Astrocyte (in vitro differentiated cells and primary cell): ENCODE results near the gene CIDEB. TPM values are rescaled to one million over a fixed set of nuclear protein-coding genes. Genes with fewer than 3 reads are reported as not detected.

ENCODE experiments used
- DNase-seq: peaks from one replicate; pipeline ENCODE4 v3.0.0-alpha.2; 2010; ENCODE audit warnings: low read depth
- FAIRE-seq: peaks from 2 replicates; lab custom pipeline; 2011; peaks lifted over from hg19 to GRCh38; lab: Jason Lieb, UNC
- H2AFZ ChIP-seq: 2 replicates; pipeline ENCODE4 v1.6.0; 2012; ENCODE audit warnings: low read depth, low read length, inconsistent platforms
- H3K27ac ChIP-seq: 2 replicates; pipeline ENCODE4 v1.5.1; 2011; ENCODE audit warnings: low read depth, low read length, inconsistent platforms
- H3K27me3 ChIP-seq: 2 replicates; pipeline ENCODE4 v1.6.0; 2011; ENCODE audit warnings: low read length, inconsistent platforms; ENCODE audit not compliant: insufficient read depth
- H3K36me3 ChIP-seq: 2 replicates; pipeline ENCODE4 v1.5.1; 2011; ENCODE audit warnings: low read length, inconsistent platforms; ENCODE audit not compliant: insufficient read depth
- H3K4me1 ChIP-seq: 2 replicates; pipeline ENCODE4 v1.5.1; 2011; ENCODE audit warnings: low read length, inconsistent platforms; ENCODE audit not compliant: insufficient read depth
- H3K4me2 ChIP-seq: 2 replicates; pipeline ENCODE4 v1.6.0; 2012; ENCODE audit warnings: low read length, inconsistent platforms
- H3K4me3 ChIP-seq: 2 replicates; pipeline ENCODE4 v1.5.1; 2011; ENCODE audit warnings: low read depth, mild to moderate bottlenecking, low read length, inconsistent platforms; ENCODE audit not compliant: insufficient read depth
- H3K79me2 ChIP-seq: 2 replicates; pipeline ENCODE4 v1.6.0; 2012; ENCODE audit warnings: mild to moderate bottlenecking, low read length, inconsistent platforms; ENCODE audit not compliant: insufficient read depth
- H3K9ac ChIP-seq: 2 replicates; pipeline ENCODE4 v1.6.0; 2012; ENCODE audit warnings: mild to moderate bottlenecking, low read length, inconsistent platforms
- H3K9me3 ChIP-seq: 2 replicates; pipeline ENCODE4 v1.5.1; 2012; ENCODE audit warnings: low read depth, mild to moderate bottlenecking, low read length, inconsistent platforms; ENCODE audit not compliant: insufficient read depth
- H4K20me1 ChIP-seq: 2 replicates; pipeline ENCODE4 v1.6.0; 2012; ENCODE audit warnings: low read length, inconsistent platforms; ENCODE audit not compliant: insufficient read depth
- H3K27ac Mint-ChIP-seq: one replicate; pipeline ENCODE4 v1.8.0; 2021; ENCODE audit warnings: mild to moderate bottlenecking, mixed read lengths; ENCODE audit not compliant: unreplicated experiment
- H3K27me3 Mint-ChIP-seq: one replicate; pipeline ENCODE4 v1.8.0; 2021; ENCODE audit warnings: low read depth, mixed read lengths; ENCODE audit not compliant: unreplicated experiment
- H3K36me3 Mint-ChIP-seq: one replicate; pipeline ENCODE4 v1.8.0; 2021; ENCODE audit warnings: low read depth, mixed read lengths; ENCODE audit not compliant: unreplicated experiment
- H3K4me1 Mint-ChIP-seq: one replicate; pipeline ENCODE4 v1.8.0; 2021; ENCODE audit warnings: low read depth, mixed read lengths; ENCODE audit not compliant: unreplicated experiment
- H3K4me3 Mint-ChIP-seq: one replicate; pipeline ENCODE4 v1.8.0; 2021; ENCODE audit warnings: mild to moderate bottlenecking, moderate library complexity, mixed read lengths; ENCODE audit not compliant: unreplicated experiment
- H3K9me3 Mint-ChIP-seq: one replicate; pipeline ENCODE4 v1.8.0; 2021; ENCODE audit warnings: mild to moderate bottlenecking, mixed read lengths; ENCODE audit not compliant: unreplicated experiment
- EZH2 ChIP-seq: IDR thresholded peaks from 2 replicates; pipeline ENCODE4 v1.6.1; 2012; ENCODE audit warnings: mild to moderate bottlenecking, low read length, inconsistent platforms; ENCODE audit not compliant: insufficient read depth
- total RNA-seq: library from RNA; stranded (reverse); gene quantifications from 2 replicates; pipeline ENCODE4 v1.2.1, GENCODE V29; 2021
- TF ChIP-seq, protein P1 (sequence below): IDR thresholded peaks from 2 replicates; pipeline ENCODE4 v1.5.1; 2011; ENCODE audit warnings: low read depth, mild to moderate bottlenecking, inconsistent platforms, low read length, moderate library complexity; ENCODE audit not compliant: insufficient read depth

Gene CIDEB
- total RNA-seq, 1 donor from 2014 or later: not detected

DNA sequence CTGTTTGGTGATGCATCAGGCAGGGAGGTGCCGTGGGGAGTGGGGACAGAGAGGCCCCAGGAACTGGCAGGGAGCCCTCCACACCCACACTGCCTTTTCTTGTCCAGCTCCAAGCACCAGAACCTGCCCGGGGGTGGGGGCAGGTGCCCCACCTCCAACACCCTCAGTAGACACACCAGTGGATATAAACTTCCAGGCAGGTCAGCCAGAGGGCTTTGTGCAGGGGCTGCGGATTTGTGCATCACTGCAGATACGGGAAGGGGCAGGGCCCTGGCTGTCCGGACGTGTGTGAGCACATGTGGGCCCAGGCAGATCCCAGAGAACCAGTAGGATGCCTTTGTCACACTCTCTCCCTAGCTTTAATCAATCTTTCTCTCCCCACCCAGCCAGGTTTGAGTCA lies 43.5 kb downstream of the CIDEB start:
- Mint-ChIP-seq H3K4me1 (no peaks in the 10 kb centered on the region), H3K36me3 (peaks cover 33% of the 10 kb centered on the region), H3K4me3 (no peak overlapping the region), H3K9me3 (no peaks in the 10 kb centered on the region), H3K27ac (no peak overlapping the region), H3K27me3 (peaks cover 4% of the 10 kb centered on the region)
- Histone ChIP-seq H3K27ac (no peak overlapping the region), H2AFZ (no peak overlapping the region), H4K20me1 (no peaks in the 10 kb centered on the region), H3K4me1 (peaks cover 3% of the 10 kb centered on the region), H3K79me2 (no peaks in the 10 kb centered on the region), H3K9me3 (no peaks in the 10 kb centered on the region), H3K4me3 (no peak overlapping the region), H3K9ac (no peak overlapping the region), H3K4me2 (no peak overlapping the region), H3K36me3 (peaks cover 7% of the 10 kb centered on the region), H3K27me3 (no peaks in the 10 kb centered on the region)
- FAIRE-seq: no peak
- TF ChIP-seq, protein P1, sequence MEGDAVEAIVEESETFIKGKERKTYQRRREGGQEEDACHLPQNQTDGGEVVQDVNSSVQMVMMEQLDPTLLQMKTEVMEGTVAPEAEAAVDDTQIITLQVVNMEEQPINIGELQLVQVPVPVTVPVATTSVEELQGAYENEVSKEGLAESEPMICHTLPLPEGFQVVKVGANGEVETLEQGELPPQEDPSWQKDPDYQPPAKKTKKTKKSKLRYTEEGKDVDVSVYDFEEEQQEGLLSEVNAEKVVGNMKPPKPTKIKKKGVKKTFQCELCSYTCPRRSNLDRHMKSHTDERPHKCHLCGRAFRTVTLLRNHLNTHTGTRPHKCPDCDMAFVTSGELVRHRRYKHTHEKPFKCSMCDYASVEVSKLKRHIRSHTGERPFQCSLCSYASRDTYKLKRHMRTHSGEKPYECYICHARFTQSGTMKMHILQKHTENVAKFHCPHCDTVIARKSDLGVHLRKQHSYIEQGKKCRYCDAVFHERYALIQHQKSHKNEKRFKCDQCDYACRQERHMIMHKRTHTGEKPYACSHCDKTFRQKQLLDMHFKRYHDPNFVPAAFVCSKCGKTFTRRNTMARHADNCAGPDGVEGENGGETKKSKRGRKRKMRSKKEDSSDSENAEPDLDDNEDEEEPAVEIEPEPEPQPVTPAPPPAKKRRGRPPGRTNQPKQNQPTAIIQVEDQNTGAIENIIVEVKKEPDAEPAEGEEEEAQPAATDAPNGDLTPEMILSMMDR: no peak
- TF ChIP-seq EZH2: no peak
- peak; percentile 27 for DNase-seq

DNA sequence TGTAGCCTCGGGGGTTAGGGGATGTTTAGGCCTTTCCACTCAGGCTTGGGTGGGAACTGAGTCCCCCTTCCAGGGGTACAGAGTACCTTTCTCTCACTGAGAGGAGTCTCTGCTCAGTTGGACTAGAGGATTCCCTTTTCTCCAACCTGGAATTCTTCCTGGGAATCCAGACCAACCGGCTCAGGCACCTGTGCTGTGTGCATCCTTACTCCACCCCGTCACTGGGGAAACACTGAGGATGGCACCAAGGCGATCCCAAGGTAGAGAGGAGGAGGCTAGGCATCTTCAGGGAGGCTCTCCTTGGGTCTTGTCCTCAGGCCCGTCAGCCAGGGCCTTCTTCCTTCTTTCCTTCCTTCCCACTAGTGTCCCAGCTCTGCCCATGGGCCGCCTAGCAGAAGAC lies 43.9 kb downstream of the CIDEB start:
- no peak overlapping the region for H3K27ac Mint-ChIP-seq
- H3K9me3 Mint-ChIP-seq: no peaks in the 10 kb centered on the region
- Histone ChIP-seq H3K9ac (no peak overlapping the region), H4K20me1 (no peaks in the 10 kb centered on the region), H3K4me2 (no peak overlapping the region), H3K4me3 (no peak overlapping the region), H2AFZ (no peak overlapping the region), H3K36me3 (peaks cover 3% of the 10 kb centered on the region), H3K9me3 (no peaks in the 10 kb centered on the region), H3K27ac (no peak overlapping the region), H3K27me3 (no peaks in the 10 kb centered on the region), H3K4me1 (peaks cover 3% of the 10 kb centered on the region), H3K79me2 (no peaks in the 10 kb centered on the region)
- no peaks in the 10 kb centered on the region for H3K4me1 Mint-ChIP-seq
- DNase-seq (no peak), FAIRE-seq (no peak)
- H3K27me3 Mint-ChIP-seq: peaks cover 4% of the 10 kb centered on the region
- no peak for TF ChIP-seq EZH2
- TF ChIP-seq, protein P1: no peak
- no peak overlapping the region for H3K4me3 Mint-ChIP-seq
- peaks cover 31% of the 10 kb centered on the region for H3K36me3 Mint-ChIP-seq

DNA sequence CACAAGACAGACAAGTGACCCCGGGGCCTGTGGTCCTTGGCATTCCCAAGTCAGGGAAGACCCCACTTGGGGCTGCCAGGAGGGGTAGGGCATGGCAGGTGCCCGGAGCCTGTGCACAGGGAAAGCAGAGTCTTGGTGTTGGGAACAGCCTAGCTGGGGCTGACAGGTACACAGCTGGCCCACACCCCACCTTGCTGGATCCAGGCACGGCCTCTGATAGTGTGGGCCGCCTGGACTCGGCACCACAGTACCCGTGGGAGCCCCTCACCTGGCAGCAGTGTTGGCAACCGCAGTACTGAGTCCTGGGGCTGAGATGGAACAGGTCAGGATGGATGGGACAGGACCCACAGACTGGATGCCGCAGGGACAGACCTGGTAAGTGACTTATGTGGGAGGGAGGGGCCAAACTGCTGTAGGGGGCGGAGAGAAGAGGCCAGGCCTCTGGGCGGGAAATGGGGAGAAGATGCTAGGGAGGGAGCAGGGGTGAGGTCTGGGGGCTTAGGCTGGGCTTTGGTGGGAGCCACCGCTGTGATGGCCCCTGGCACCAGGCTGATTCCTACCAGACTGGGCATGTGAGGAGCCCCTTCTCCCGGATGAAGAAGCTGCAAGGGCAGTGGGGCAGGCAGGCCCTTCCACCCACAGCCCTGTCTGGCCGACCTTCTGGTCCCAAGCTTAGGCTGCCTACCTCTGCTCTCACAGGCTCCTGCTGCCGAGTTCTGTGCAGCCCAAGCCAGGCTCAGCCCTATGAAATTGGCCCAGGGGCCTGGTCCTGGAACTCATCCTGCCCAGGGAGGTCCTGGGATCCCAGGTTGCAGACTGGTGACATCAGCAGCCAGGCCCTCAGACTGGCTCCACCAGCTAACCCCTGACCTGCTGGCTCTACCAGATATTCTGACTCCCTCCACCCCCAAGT lies 44.7 kb downstream of the CIDEB start, which contains the start of gene TGM1:
TSS of gene TGM1 (minus strand) at position 357 of the 913 bp plus-strand sequence. CDS start 825 bp downstream, outside the sequence.
- Mint-ChIP-seq H3K27me3 (peaks cover 4% of the 10 kb centered on the region), H3K4me1 (no peaks in the 10 kb centered on the region), H3K9me3 (no peaks in the 10 kb centered on the region), H3K36me3 (peaks cover 29% of the 10 kb centered on the region), H3K27ac (no peak within 1 kb of the TSS), H3K4me3 (no peak within 1 kb of the TSS)
- no peak within 1 kb of the TSS for H3K27ac ChIP-seq
- H3K4me2 ChIP-seq: no peak within 1 kb of the TSS
- DNase-seq (no peak), FAIRE-seq (no peak)
- H3K27me3 ChIP-seq: no peaks in the 10 kb centered on the region
- no peak for TF ChIP-seq EZH2
- TF ChIP-seq, protein P1: no peak
- peaks cover 3% of the 10 kb centered on the region for H3K4me1 ChIP-seq
- no peaks in the 10 kb centered on the region for H3K79me2 ChIP-seq
- no peak within 1 kb of the TSS for H2AFZ ChIP-seq
- peaks cover 3% of the 10 kb centered on the region for H3K36me3 ChIP-seq
- no peak within 1 kb of the TSS for H3K9ac ChIP-seq
- H3K9me3 ChIP-seq: no peaks in the 10 kb centered on the region
- no peaks in the 10 kb centered on the region for H4K20me1 ChIP-seq
- no peak within 1 kb of the TSS for H3K4me3 ChIP-seq
